Measurements from ENCODE around the gene RPEL1.
A peak's percentile ranks its signal among the peaks of the same experiment; 100 is the strongest.
"Not testable (repeated sequence)": the region's sequence is repeated elsewhere in the genome, so short reads cannot be mapped to it uniquely, and the experiment has no call there.

The RPEL1 gene

GRCh38 chr10:103232772-103233488 lies 12.8 kb upstream of the RPEL1 start:
- DNase-seq (ENCODE audit: low read depth in 1 of 2, low spot score in 1 of 2) = no peak

GRCh38 chr10:103235775-103236174 lies 9.9 kb upstream of the RPEL1 start:
- no peak for DNase-seq (ENCODE audit: low read depth in 1 of 2, low spot score in 1 of 2)

GRCh38 chr10:103238506-103239252 lies 7.0 kb upstream of the RPEL1 start:
- DNase-seq (ENCODE audit: low read depth in 1 of 2, low spot score in 1 of 2) = no peak

- no peak for DNase-seq (ENCODE audit: low read depth in 1 of 2, low spot score in 1 of 2)
Measured at GRCh38 chr10:103241262-103242011, 4.2 kb upstream of the RPEL1 start.

GRCh38 chr10:103244666-103245271 lies 918 bp upstream of the RPEL1 start:
- peak; percentile 36 to 53 for DNase-seq (ENCODE audit: low read depth in 1 of 2, low spot score in 1 of 2)

DNA sequence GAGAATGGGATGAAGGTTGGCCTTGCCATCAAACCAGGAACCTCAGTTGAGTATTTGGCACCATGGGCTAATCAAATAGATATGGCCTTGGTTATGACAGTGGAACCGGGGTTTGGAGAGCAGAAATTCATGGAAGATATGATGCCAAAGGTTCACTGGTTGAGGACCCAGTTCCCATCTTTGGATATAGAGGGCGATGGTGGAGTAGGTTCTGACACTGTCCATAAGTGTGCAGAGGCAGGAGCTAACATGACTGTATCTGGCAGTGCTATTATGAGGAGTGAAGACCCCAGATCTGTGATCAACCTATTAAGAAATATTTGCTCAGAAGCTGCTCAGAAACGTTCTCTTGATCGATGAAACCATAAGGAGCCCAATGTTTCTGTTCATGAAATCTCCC lies 637 bp downstream of the RPEL1 start:
- DNase-seq (ENCODE audit: low read depth in 1 of 2, low spot score in 1 of 2) = no peak

- DNase-seq (ENCODE audit: low read depth in 1 of 2, low spot score in 1 of 2) = no peak
Measured at GRCh38 chr10:103254113-103254512, 8.4 kb downstream of the RPEL1 start.

DNA sequence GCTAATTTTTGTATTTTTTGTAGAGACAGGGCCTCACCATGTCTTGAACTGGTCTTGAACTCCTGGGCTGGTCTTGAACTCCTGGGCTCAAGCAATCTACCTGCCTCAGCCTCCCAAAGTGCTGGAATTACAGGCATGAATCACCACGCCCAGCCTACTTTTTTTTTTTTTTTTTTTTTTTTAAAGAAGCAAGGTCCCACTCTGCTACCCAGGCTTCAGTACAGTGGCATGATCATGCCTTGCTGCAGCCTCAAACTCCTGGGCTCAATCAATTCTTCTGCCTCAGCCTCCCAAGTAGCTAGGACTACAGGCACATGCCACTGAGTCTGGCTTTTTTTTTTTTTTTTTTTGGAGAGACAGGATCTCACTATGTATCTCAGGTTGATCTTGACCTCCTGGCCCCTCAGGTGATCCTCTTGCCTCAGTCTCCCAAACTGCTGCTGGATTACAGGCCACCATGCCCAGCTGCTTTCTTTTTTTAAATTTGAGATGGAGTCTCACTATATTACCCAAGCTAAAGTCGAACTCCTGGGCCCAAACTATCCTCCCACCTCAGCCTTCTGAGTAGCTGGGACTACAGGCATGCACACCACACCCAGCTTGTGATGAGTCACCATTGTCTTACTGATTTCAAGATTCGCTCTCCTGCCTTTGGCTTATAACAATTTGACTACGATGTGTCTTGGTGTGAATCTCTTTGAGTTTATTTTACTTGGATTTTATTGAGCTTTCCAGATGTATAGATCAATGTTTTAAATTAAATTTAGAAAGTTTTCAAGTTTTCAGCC lies 9.0 kb downstream of the RPEL1 start:
- DNase-seq (ENCODE audit: low read depth in 1 of 2, low spot score in 1 of 2) = no peak

DNA sequence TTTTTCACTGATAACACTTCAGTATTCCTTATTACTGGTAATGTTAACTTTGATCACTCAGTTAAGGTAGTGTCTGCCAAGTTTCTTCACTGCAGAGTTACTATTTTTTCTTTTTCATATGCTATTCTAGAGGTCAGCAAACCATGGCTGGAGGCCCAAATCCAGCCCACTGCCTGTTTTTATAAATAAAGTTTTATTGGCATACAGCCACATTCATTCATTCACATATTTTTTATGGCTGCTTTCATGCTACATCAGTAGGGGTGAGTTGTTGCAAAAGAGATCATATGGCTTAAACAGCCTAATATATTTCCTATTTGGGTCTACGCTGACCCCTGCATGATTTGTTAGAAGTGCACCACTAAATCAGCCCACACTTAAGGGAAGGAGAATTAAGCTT lies 10.9 kb downstream of the RPEL1 start:
- DNase-seq (ENCODE audit: low read depth in 1 of 2, low spot score in 1 of 2) = no peak

DNA sequence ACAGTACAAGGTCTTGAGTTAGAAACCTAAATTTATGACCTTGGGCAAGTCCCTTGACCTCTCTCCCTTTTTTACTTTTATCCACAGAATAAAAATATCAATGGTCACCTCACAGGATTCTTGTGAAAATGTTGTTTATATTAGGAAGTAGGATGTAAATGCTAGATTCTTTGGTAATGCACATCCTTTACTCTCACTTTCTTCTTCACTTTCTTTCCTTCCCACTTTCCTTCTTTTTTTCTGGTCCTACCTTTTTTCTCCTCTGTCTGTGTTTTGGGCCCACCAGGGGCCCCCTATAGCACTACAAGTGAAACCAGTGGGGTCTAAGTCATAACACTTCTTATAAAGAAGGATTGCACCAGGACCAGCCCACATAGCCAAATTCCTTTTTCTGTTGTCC lies 12.1 kb downstream of the RPEL1 start:
- DNase-seq (ENCODE audit: low read depth in 1 of 2, low spot score in 1 of 2) = no peak

DNA sequence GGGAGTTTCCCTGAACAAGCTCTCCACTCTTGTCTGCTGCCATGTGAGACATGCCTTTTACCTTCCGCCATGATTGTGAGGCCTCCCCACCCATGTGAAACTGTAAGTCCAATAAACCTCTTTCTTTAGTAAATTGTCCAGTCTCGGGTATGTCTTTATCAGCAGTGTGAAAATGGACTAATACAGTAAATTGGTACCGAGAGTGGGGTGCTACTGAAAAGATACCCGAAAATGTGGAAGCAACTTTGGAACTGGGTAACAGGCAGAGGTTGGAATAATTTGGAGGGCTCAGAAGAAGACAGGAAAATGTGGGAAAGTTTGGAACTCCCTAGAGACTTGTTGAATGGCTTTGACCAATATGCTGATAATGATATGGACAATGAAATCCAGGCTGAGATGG lies 13.2 kb downstream of the RPEL1 start:
- DNase-seq (ENCODE audit: low read depth in 1 of 2, low spot score in 1 of 2) = not testable (repeated sequence)

DNA sequence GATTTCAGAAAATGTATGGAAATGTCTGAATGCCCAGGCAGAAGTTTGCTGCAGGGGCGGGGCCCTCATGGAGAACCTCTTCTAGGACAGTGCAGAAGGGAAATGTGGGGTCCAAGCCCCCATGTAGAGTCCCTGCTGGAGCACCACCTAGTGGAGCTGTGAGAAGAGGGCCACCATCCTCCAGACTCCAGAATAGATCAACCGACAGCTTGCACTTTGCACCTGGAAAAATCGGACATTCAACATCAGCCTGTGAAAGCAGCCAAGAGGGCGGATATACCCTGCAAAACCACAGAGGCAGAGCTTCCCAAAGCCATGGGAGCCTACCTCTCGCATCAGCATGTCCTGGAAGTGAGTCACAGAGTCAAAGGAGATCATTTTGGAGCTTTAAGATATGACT lies 14.3 kb downstream of the RPEL1 start:
- DNase-seq (ENCODE audit: low read depth in 1 of 2, low spot score in 1 of 2) = no peak

DNA sequence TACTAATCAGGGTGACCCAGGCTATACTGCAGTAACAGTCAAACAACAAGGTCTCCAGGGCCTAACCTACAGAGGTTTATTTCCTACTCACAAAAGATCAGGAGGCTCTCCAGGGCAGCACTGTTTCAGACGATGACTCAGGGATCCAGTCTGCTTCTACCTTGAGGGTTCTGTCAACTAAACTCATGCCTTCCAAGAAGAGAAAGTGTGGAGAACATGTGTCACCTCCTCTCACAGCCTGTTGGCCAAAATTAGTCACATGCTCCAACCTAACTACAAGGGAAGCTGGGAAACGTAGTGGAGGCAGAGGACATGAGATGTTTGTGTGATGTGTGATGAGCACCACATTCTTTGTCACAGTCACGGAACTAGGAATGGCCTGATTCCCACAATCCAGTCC lies 16.5 kb downstream of the RPEL1 start:
- no peak for DNase-seq (ENCODE audit: low read depth in 1 of 2, low spot score in 1 of 2)

- peak in 1 of 2 donors; percentile 21 for DNase-seq (ENCODE audit: low read depth in 1 of 2, low spot score in 1 of 2)
Measured at GRCh38 chr10:103265717-103266329, 20.1 kb downstream of the RPEL1 start.

DNA sequence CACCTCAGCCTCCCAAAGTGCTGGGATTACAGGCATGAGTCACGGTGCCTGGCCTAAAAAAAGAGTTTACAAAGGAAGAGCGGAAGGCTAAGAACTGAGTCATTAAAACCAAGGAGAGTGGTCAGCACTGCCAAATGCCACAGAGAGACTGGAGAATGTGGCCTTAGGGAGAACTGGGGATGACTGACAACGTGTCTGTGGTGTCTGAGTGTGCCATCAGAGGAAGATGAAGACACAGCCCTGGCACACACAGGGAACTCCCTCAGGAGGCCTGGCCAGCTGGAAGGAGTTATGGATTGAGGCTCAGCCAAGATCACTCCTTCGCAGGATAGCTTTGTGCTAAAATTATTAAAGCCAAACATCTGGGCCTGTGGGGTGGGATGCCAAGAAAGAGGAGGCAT lies 27.4 kb downstream of the RPEL1 start:
- DNase-seq (ENCODE audit: low read depth in 1 of 2, low spot score in 1 of 2) = no peak

- DNase-seq (ENCODE audit: low read depth in 1 of 2, low spot score in 1 of 2) = no peak
Measured at GRCh38 chr10:103276251-103276895, 30.7 kb downstream of the RPEL1 start.

DNA sequence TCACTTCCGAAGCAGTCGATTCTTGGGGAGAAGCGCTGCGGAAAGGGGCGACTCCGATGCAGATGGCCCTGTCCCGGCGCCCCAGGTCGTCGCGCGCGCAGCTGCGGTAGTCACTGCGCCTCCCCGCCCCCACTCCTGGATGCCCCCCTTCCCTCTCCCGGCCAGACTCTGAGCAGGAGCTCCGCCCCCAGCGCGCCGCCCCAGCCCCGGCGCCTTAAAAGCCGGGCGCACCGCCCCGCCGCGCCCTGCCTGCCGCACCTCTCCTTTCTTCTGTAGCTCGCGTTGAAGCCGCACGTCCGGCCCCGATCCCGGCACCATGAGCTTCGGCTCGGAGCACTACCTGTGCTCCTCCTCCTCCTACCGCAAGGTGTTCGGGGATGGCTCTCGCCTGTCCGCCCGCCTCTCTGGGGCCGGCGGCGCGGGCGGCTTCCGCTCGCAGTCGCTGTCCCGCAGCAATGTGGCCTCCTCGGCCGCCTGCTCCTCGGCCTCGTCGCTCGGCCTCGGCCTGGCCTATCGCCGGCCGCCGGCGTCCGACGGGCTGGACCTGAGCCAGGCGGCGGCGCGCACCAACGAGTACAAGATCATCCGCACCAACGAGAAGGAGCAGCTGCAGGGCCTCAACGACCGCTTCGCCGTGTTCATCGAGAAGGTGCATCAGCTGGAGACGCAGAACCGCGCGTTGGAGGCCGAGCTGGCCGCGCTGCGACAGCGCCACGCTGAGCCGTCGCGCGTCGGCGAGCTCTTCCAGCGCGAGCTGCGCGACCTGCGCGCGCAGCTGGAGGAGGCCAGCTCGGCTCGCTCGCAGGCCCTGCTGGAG lies 31.4 kb downstream of the RPEL1 start, which contains the start of gene INA:
Gene INA, plus strand, starts transcription at position 243 of the 817 bp plus-strand sequence. Its CDS starts 74 bp downstream, at position 317.
- DNase-seq (ENCODE audit: low read depth in 1 of 2, low spot score in 1 of 2) = no peak

DNA sequence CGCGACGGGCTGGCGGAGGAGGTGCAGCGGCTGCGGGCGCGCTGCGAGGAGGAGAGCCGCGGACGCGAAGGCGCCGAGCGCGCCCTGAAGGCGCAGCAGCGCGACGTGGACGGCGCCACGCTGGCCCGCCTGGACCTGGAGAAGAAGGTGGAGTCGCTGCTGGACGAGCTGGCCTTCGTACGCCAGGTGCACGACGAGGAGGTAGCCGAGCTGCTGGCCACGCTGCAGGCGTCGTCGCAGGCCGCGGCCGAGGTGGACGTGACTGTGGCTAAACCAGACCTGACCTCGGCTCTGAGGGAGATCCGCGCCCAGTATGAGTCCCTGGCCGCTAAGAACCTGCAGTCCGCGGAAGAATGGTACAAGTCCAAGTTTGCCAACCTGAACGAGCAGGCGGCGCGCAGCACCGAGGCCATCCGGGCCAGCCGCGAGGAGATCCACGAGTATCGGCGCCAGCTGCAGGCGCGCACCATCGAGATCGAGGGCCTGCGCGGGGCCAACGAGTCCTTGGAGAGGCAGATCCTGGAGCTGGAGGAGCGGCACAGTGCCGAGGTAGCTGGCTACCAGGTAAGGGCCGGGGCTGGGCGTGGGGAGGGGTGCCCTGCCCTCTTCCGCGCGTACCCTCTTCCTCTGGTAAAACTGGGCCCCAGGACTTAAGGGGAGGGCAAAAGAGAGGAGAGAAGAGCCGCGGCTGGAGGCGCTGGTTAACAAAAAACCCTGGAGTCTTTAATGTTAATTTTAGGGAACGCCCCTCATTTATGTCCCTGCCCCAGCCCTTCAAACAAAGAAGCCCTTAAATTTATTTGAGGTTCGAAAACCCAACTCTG lies 32.2 kb downstream of the RPEL1 start:
- DNase-seq (ENCODE audit: low read depth in 1 of 2, low spot score in 1 of 2) = no peak

All from activated CD4-positive, alpha-beta T cell treated with anti-CD3 and anti-CD28 coated beads, Interleukin-2, amount 50 U/mL, for 24 hours (primary cell).